Nephron (organoid): ENCODE results near the gene HOXC5.

Source experiments
- H3K27ac Mint-ChIP-seq, 3 experiments: 2 replicates each; pipeline ENCODE4 v1.8.0; 2020; ENCODE audit warnings: mixed read lengths in 3 of 3, mild to moderate bottlenecking in 2 of 3, moderate library complexity in 1 of 3
- H3K27me3 Mint-ChIP-seq: 2 replicates; pipeline ENCODE4 v1.8.0; 2021; ENCODE audit warnings: low read depth, mild to moderate bottlenecking, moderate library complexity, mixed read lengths
- H3K36me3 Mint-ChIP-seq: 2 replicates; pipeline ENCODE4 v1.8.0; 2020; ENCODE audit warnings: low read depth, mixed read lengths
- H3K4me1 Mint-ChIP-seq: 2 replicates; pipeline ENCODE4 v1.8.0; 2020; ENCODE audit warnings: mixed read lengths
- H3K4me3 Mint-ChIP-seq, 3 experiments: 2 replicates each; pipeline ENCODE4 v1.8.0; 2020; ENCODE audit warnings: mild to moderate bottlenecking in 3 of 3, mixed read lengths in 3 of 3, moderate library complexity in 2 of 3
- H3K9me3 Mint-ChIP-seq: 2 replicates; pipeline ENCODE4 v1.8.0; 2020; ENCODE audit warnings: mixed read lengths
- CTCF ChIP-seq, 3 experiments: fragments of 200-600 bp; sonication (generic); IDR thresholded peaks; one replicate each; pipeline ENCODE4 v1.5.0; 2021; ENCODE audit warnings: antibody characterized with exemption in 3 of 3; ENCODE audit not compliant: unreplicated experiment in 3 of 3

The HOXC5 gene

GRCh38 chr12:54001283-54002187 lies 31.3 kb upstream of the HOXC5 start:
- H3K27ac Mint-ChIP-seq = peak overlapping the region; percentile 95 to 100 (median 100)
- peaks cover 28% of the 10 kb centered on the region for H3K36me3 Mint-ChIP-seq
- H3K4me3 Mint-ChIP-seq = peak overlapping the region; percentile 95 to 99 (median 96)
- peaks cover 49% of the 10 kb centered on the region for H3K27me3 Mint-ChIP-seq
- H3K4me1 Mint-ChIP-seq = peaks cover 72% of the 10 kb centered on the region
- no peak for TF ChIP-seq CTCF (IDR thresholded peaks at IDR 0.05; ENCODE audit: unreplicated experiment in 3 of 3)
- H3K9me3 Mint-ChIP-seq = no peaks in the 10 kb centered on the region

- H3K9me3 Mint-ChIP-seq = no peaks in the 10 kb centered on the region
- H3K4me3 Mint-ChIP-seq = peak overlapping the region; percentile 95 to 99 (median 96)
- peaks cover 75% of the 10 kb centered on the region for H3K4me1 Mint-ChIP-seq
- peaks cover 28% of the 10 kb centered on the region for H3K36me3 Mint-ChIP-seq
- H3K27ac Mint-ChIP-seq = peak overlapping the region; percentile 95 to 100 (median 100)
- peaks cover 46% of the 10 kb centered on the region for H3K27me3 Mint-ChIP-seq
- no peak for TF ChIP-seq CTCF (IDR thresholded peaks at IDR 0.05; ENCODE audit: unreplicated experiment in 3 of 3)
These were observed 30.5 kb upstream of the HOXC5 start for GRCh38 chr12:54002278-54002914.

- H3K4me3 Mint-ChIP-seq = peak overlapping the region; percentile 95 to 99 (median 96)
- TF ChIP-seq CTCF (IDR thresholded peaks at IDR 0.05; ENCODE audit: unreplicated experiment in 3 of 3) = no peak
- H3K27ac Mint-ChIP-seq = peak overlapping the region; percentile 95 to 100 (median 100)
- H3K27me3 Mint-ChIP-seq = peaks cover 41% of the 10 kb centered on the region
- peaks cover 28% of the 10 kb centered on the region for H3K36me3 Mint-ChIP-seq
- peaks cover 74% of the 10 kb centered on the region for H3K4me1 Mint-ChIP-seq
- H3K9me3 Mint-ChIP-seq = no peaks in the 10 kb centered on the region
These were observed 29.9 kb upstream of the HOXC5 start for GRCh38 chr12:54002915-54003389.

GRCh38 chr12:54003625-54004024 lies 29.2 kb upstream of the HOXC5 start:
- Mint-ChIP-seq H3K27me3 (peaks cover 40% of the 10 kb centered on the region), H3K36me3 (peaks cover 28% of the 10 kb centered on the region), H3K4me3 (peak overlapping the region; percentile 95 to 99 (median 96)), H3K4me1 (peaks cover 70% of the 10 kb centered on the region), H3K9me3 (no peaks in the 10 kb centered on the region), H3K27ac (peak overlapping the region; percentile 95 to 100 (median 100))
- TF ChIP-seq CTCF (IDR thresholded peaks at IDR 0.05; ENCODE audit: unreplicated experiment in 3 of 3) = no peak

- Mint-ChIP-seq H3K27me3 (peaks cover 44% of the 10 kb centered on the region), H3K9me3 (no peaks in the 10 kb centered on the region), H3K27ac (peak overlapping the region; percentile 95 to 100 (median 100)), H3K4me3 (peak overlapping the region; percentile 95 to 99 (median 96)), H3K36me3 (peaks cover 28% of the 10 kb centered on the region), H3K4me1 (peaks cover 69% of the 10 kb centered on the region)
- no peak for TF ChIP-seq CTCF (IDR thresholded peaks at IDR 0.05; ENCODE audit: unreplicated experiment in 3 of 3)
These were observed 28.6 kb upstream of the HOXC5 start for GRCh38 chr12:54004063-54004840.
